Measurements from ENCODE around the gene FAM8A1.
A peak's percentile ranks its signal among the peaks of the same experiment; 100 is the strongest.

Gene FAM8A1

DNA sequence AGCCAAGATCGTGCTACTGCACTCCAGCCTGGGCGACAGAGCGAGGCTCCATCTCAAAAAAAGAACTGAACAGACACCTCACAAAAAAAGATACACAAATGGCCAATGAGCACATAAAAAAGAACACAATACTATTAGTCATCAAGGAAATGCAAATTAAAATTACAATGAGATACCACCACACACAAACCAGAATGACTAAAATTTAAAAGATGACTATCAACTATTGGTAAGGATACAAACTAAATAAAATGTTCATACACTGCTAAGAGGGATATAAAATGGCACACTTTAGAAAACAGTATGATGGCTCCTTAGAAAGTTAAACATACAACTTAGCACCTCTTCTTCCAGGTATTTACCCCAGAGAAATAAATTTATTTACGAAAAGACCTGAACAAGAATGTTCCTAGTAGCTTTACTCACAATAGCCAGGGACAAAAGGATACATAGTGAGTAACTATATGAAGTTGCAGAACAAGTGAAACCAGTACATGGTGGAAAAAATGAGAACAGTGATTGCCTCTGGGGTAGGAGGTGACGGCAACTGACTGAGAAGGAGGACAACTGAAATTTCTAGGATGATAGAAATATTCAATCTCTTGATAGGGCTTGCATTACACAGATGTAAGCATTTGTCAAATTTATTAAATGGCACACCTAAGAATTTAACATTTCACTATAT lies 53.2 kb downstream of the FAM8A1 start:
- no peak for DNase-seq (ENCODE audit: low read depth in 1 of 2, low spot score in 1 of 2)
- H3K27ac ChIP-seq (replicated peaks), result no peak overlapping the region
- no peak overlapping the region for H3K4me3 ChIP-seq (replicated peaks; ENCODE audit: insufficient read depth, low read length)
- no peaks in the 10 kb centered on the region for H3K27me3 ChIP-seq (ENCODE audit: insufficient read depth, poor library complexity, severe bottlenecking)
- TF ChIP-seq, protein P1, sequence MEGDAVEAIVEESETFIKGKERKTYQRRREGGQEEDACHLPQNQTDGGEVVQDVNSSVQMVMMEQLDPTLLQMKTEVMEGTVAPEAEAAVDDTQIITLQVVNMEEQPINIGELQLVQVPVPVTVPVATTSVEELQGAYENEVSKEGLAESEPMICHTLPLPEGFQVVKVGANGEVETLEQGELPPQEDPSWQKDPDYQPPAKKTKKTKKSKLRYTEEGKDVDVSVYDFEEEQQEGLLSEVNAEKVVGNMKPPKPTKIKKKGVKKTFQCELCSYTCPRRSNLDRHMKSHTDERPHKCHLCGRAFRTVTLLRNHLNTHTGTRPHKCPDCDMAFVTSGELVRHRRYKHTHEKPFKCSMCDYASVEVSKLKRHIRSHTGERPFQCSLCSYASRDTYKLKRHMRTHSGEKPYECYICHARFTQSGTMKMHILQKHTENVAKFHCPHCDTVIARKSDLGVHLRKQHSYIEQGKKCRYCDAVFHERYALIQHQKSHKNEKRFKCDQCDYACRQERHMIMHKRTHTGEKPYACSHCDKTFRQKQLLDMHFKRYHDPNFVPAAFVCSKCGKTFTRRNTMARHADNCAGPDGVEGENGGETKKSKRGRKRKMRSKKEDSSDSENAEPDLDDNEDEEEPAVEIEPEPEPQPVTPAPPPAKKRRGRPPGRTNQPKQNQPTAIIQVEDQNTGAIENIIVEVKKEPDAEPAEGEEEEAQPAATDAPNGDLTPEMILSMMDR (IDR thresholded peaks at IDR 0.05; ENCODE audit: insufficient read depth, low read length), result no peak
- TF ChIP-seq POLR2AphosphoS5 (IDR thresholded peaks at IDR 0.05; ENCODE audit: low read depth) (no peak), SPI1 (IDR thresholded peaks at IDR 0.05; ENCODE audit: borderline replicate concordance, low read depth) (no peak), GABPA (IDR thresholded peaks at IDR 0.05; ENCODE audit: low read depth) (no peak)
- TF ChIP-seq, protein P2, sequence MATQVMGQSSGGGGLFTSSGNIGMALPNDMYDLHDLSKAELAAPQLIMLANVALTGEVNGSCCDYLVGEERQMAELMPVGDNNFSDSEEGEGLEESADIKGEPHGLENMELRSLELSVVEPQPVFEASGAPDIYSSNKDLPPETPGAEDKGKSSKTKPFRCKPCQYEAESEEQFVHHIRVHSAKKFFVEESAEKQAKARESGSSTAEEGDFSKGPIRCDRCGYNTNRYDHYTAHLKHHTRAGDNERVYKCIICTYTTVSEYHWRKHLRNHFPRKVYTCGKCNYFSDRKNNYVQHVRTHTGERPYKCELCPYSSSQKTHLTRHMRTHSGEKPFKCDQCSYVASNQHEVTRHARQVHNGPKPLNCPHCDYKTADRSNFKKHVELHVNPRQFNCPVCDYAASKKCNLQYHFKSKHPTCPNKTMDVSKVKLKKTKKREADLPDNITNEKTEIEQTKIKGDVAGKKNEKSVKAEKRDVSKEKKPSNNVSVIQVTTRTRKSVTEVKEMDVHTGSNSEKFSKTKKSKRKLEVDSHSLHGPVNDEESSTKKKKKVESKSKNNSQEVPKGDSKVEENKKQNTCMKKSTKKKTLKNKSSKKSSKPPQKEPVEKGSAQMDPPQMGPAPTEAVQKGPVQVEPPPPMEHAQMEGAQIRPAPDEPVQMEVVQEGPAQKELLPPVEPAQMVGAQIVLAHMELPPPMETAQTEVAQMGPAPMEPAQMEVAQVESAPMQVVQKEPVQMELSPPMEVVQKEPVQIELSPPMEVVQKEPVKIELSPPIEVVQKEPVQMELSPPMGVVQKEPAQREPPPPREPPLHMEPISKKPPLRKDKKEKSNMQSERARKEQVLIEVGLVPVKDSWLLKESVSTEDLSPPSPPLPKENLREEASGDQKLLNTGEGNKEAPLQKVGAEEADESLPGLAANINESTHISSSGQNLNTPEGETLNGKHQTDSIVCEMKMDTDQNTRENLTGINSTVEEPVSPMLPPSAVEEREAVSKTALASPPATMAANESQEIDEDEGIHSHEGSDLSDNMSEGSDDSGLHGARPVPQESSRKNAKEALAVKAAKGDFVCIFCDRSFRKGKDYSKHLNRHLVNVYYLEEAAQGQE (IDR thresholded peaks at IDR 0.05; ENCODE audit: insufficient replicate concordance, low read depth), result no peak

DNA sequence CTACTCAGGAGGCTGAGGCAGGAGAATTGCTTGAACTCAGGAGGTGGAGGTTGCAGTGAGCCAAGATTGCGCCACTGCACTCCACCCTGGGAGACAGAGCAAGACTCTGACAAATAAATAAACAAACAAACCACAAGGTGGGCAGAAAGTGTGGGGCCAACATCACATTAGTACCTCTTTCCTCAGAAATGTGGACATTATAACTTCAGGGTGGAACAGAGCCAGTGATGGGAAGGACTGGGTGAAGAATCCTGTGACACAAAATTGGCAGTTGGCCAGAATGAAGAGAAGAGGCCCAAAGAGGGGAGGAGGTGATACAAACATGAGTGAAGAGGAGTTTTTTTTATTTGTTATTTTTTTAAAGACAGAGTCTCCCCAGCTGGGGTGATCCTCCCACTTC lies 56.0 kb downstream of the FAM8A1 start:
- Histone ChIP-seq H3K27ac (replicated peaks) (no peak overlapping the region), H3K4me3 (replicated peaks; ENCODE audit: insufficient read depth, low read length) (no peak overlapping the region), H3K27me3 (ENCODE audit: insufficient read depth, poor library complexity, severe bottlenecking) (no peaks in the 10 kb centered on the region)
- peak in 1 of 2 experiments; percentile 1 for DNase-seq (ENCODE audit: low read depth in 1 of 2, low spot score in 1 of 2)
- TF ChIP-seq, protein P2 (IDR thresholded peaks at IDR 0.05; ENCODE audit: insufficient replicate concordance, low read depth), result no peak
- no peak for TF ChIP-seq SPI1 (IDR thresholded peaks at IDR 0.05; ENCODE audit: borderline replicate concordance, low read depth)
- TF ChIP-seq, protein P1 (IDR thresholded peaks at IDR 0.05; ENCODE audit: insufficient read depth, low read length), result no peak
- no peak for TF ChIP-seq POLR2AphosphoS5 (IDR thresholded peaks at IDR 0.05; ENCODE audit: low read depth)
- TF ChIP-seq GABPA (IDR thresholded peaks at IDR 0.05; ENCODE audit: low read depth), result no peak

DNA sequence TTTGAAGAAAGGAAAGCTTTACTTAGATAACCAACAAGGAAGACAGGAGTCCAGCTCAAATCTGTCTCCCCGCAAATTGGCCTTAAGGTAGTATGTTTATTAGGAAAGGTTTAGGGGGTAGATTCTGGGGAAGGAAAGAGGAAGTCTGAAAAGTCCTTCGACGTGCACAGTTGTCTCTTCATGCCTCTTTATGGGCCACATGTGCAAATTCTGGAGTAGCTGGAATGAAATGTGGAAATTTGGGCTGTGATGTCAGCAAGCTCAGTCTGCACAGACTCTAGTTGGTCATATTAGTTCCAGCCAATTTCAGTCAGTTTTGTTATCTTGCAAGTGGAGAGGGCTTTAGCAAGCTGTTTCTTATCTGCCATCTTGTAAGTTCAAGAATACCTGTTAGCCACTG lies 56.5 kb downstream of the FAM8A1 start:
- no peak overlapping the region for H3K4me3 ChIP-seq (replicated peaks; ENCODE audit: insufficient read depth, low read length)
- DNase-seq (ENCODE audit: low read depth in 1 of 2, low spot score in 1 of 2), result no peak
- H3K27me3 ChIP-seq (ENCODE audit: insufficient read depth, poor library complexity, severe bottlenecking), result no peaks in the 10 kb centered on the region
- TF ChIP-seq GABPA (IDR thresholded peaks at IDR 0.05; ENCODE audit: low read depth) (no peak), POLR2AphosphoS5 (IDR thresholded peaks at IDR 0.05; ENCODE audit: low read depth) (no peak), SPI1 (IDR thresholded peaks at IDR 0.05; ENCODE audit: borderline replicate concordance, low read depth) (peak; percentile 47; the same call in 1 of the 2 replicates)
- no peak overlapping the region for H3K27ac ChIP-seq (replicated peaks)
